Esophagus muscularis mucosa (tissue), 4 donors: ENCODE results near the gene SYNGR1. TPM values are rescaled to one million over a fixed set of nuclear protein-coding genes. Genes with fewer than 3 reads are reported as not detected.

Source experiments
- DNase-seq: peaks from one replicate; pipeline ENCODE4 v3.0.0-alpha.2; 2017; ENCODE audit errors: extremely low spot score
- H3K27ac ChIP-seq, 4 donors: fragments of 200-600 bp; sonication (generic); replicated peaks in 1 of 4; 1 replicate in 3 of 4; 2 replicates in 1 of 4; pipeline ENCODE4 v1.5.1; 2016 to 2019; ENCODE audit warnings: mild to moderate bottlenecking in 1 of 4
- H3K27me3 ChIP-seq, 4 donors: fragments of 200-600 bp; sonication (generic); one replicate each; pipeline versions ENCODE4 v1.5.1 to v1.6.0; 2016 to 2019
- H3K36me3 ChIP-seq, 4 donors: fragments of 200-600 bp; sonication (generic); one replicate each; pipeline ENCODE4 v1.5.1; 2016 to 2019
- H3K4me1 ChIP-seq, 4 donors: fragments of 200-600 bp; sonication (generic); one replicate each; pipeline ENCODE4 v1.5.1; 2016 to 2019
- H3K4me3 ChIP-seq, 4 donors: fragments of 200-600 bp; sonication (generic); 1 replicate in 2 of 4; 2 replicates in 2 of 4; pipeline ENCODE4 v1.5.1; 2016 to 2019; ENCODE audit warnings: mild to moderate bottlenecking in 4 of 4, moderate library complexity in 1 of 4
- H3K9me3 ChIP-seq, 4 donors: fragments of 200-600 bp; sonication (generic); 1 replicate in 3 of 4; 2 replicates in 1 of 4; pipeline ENCODE4 v1.5.1; 2016 to 2019
- EP300 ChIP-seq: sonication (generic); formaldehyde crosslinking; IDR thresholded peaks from one replicate; pipeline ENCODE4 v1.6.1; 2017; ENCODE audit warnings: antibody characterized with exemption
- POLR2A ChIP-seq: fragments of 450-650 bp; IDR thresholded peaks from one replicate; pipeline ENCODE4 v1.6.1; 2017; ENCODE audit warnings: antibody characterized with exemption, moderate library complexity, mild to moderate bottlenecking, low read depth
- POLR2AphosphoS5 ChIP-seq, 2 donors: sonication (generic); formaldehyde crosslinking; IDR thresholded peaks; one replicate each; pipeline ENCODE4 v1.6.1; 2017; ENCODE audit warnings: antibody characterized with exemption in 2 of 2
- WGBS: methylation state at CpG from one replicate; pipeline ENCODE4 v1.1.5; 2018; 5-methylcytosine and 5-hydroxymethylcytosine counted together
- intact Hi-C: fragments of 100-400 bp; cut with DNase I; formaldehyde crosslinking; loops from one replicate; pipeline ENCODE4 v1.15.1; 2023
- total RNA-seq, 4 donors: library from RNA; depleted of rRNA; stranded (reverse); fragments of >200 nt; gene quantifications; one replicate each; pipeline versions ENCODE4 v1.1.0 to v1.2.1, GENCODE V29; 2016
- TF ChIP-seq, protein P1 (sequence below), 3 experiments: fragments of 200-600 bp in 2 of 3; fragments of 450-650 bp in 1 of 3; sonication (generic) in 2 of 3; IDR thresholded peaks; one replicate each; pipeline ENCODE4 v1.5.1; 2017 to 2019; ENCODE audit warnings: antibody characterized with exemption in 3 of 3, mild to moderate bottlenecking in 2 of 3, moderate library complexity in 1 of 3

SYNGR1 gene
- total RNA-seq, 4 donors from 2014 or later, result 14.4 to 29.4 (median 24.0) TPM

GRCh38 chr22:39312410-39312809 is 37.4 kb upstream of the SYNGR1 start:
- WGBS, result 73% methylated on average over 5 of the region's 5 CpGs
- Histone ChIP-seq H3K36me3 (peaks cover 55 to 62% (median 60%) of the 10 kb centered on the region in 4 donors), H3K27me3 (no peaks in the 10 kb centered on the region), H3K4me3 (no peak overlapping the region), H3K9me3 (no peaks in the 10 kb centered on the region), H3K27ac (no peak overlapping the region), H3K4me1 (peaks cover 42 to 77% (median 65%) of the 10 kb centered on the region in 4 donors)
- DNase-seq, result no peak
- intact Hi-C loops, result no loop called here
- TF ChIP-seq, protein P1, sequence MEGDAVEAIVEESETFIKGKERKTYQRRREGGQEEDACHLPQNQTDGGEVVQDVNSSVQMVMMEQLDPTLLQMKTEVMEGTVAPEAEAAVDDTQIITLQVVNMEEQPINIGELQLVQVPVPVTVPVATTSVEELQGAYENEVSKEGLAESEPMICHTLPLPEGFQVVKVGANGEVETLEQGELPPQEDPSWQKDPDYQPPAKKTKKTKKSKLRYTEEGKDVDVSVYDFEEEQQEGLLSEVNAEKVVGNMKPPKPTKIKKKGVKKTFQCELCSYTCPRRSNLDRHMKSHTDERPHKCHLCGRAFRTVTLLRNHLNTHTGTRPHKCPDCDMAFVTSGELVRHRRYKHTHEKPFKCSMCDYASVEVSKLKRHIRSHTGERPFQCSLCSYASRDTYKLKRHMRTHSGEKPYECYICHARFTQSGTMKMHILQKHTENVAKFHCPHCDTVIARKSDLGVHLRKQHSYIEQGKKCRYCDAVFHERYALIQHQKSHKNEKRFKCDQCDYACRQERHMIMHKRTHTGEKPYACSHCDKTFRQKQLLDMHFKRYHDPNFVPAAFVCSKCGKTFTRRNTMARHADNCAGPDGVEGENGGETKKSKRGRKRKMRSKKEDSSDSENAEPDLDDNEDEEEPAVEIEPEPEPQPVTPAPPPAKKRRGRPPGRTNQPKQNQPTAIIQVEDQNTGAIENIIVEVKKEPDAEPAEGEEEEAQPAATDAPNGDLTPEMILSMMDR (IDR thresholded peaks at IDR 0.05), result no peak
- TF ChIP-seq POLR2AphosphoS5 (IDR thresholded peaks at IDR 0.05), result no peak
- TF ChIP-seq POLR2A, result no peak
- no peak for TF ChIP-seq EP300

- TF ChIP-seq POLR2AphosphoS5 (IDR thresholded peaks at IDR 0.05) (no peak), EP300 (no peak), POLR2A (no peak)
- TF ChIP-seq, protein P1 (IDR thresholded peaks at IDR 0.05), result no peak
- H3K4me3 ChIP-seq, result no peak overlapping the region
- H3K27ac ChIP-seq, result peak overlapping the region in 1 of 4 donors; percentile 26
- H3K36me3 ChIP-seq, result peaks cover 60 to 71% (median 69%) of the 10 kb centered on the region in 4 donors
- intact Hi-C loops, result no loop called here
- no peaks in the 10 kb centered on the region for H3K27me3 ChIP-seq
- no peaks in the 10 kb centered on the region for H3K9me3 ChIP-seq
- H3K4me1 ChIP-seq, result peaks cover 50 to 80% (median 71%) of the 10 kb centered on the region in 4 donors
- DNase-seq, result no peak
- WGBS, result 76% methylated on average over 16 of the region's 20 CpGs
These were observed 36.4 kb upstream of the SYNGR1 start for GRCh38 chr22:39313258-39314001.

- no peaks in the 10 kb centered on the region for H3K27me3 ChIP-seq
- TF ChIP-seq POLR2AphosphoS5 (IDR thresholded peaks at IDR 0.05) (no peak), POLR2A (no peak), EP300 (no peak)
- TF ChIP-seq, protein P1 (IDR thresholded peaks at IDR 0.05), result no peak
- no peak overlapping the region for H3K4me3 ChIP-seq
- H3K9me3 ChIP-seq, result no peaks in the 10 kb centered on the region
- intact Hi-C loops, result no loop called here
- H3K27ac ChIP-seq, result peak overlapping the region in 2 of 4 donors; percentile 61 to 99
- no peak for DNase-seq
- peaks cover 50 to 77% (median 65%) of the 10 kb centered on the region in 4 donors for H3K4me1 ChIP-seq
- WGBS, result 97% methylated on average over 4 of the region's 14 CpGs
- peaks cover 60 to 71% (median 70%) of the 10 kb centered on the region in 4 donors for H3K36me3 ChIP-seq
These were observed 35.4 kb upstream of the SYNGR1 start for GRCh38 chr22:39314251-39314971.

- Histone ChIP-seq H3K4me3 (no peak overlapping the region), H3K27ac (peak overlapping the region; percentile 52 to 99 (median 79)), H3K9me3 (no peaks in the 10 kb centered on the region), H3K4me1 (peaks cover 52 to 68% (median 59%) of the 10 kb centered on the region in 4 donors), H3K27me3 (no peaks in the 10 kb centered on the region), H3K36me3 (peaks cover 60 to 71% (median 70%) of the 10 kb centered on the region in 4 donors)
- WGBS, result 87% methylated on average over 3 of the region's 13 CpGs
- TF ChIP-seq POLR2A (no peak), POLR2AphosphoS5 (IDR thresholded peaks at IDR 0.05) (no peak), EP300 (no peak)
- TF ChIP-seq, protein P1 (IDR thresholded peaks at IDR 0.05), result no peak
- no peak for DNase-seq
- intact Hi-C loops, result loop anchor here (5.0 kb wide), 2 partner anchors 163 to 303 kb away; partner anchors contain the start of genes APOBEC3C and CBX7
These were observed 34.4 kb upstream of the SYNGR1 start for GRCh38 chr22:39315389-39315788.
